HUES6 (cell line): ENCODE results near the gene ACAD9.
"Not testable (repeated sequence)": the region's sequence is repeated elsewhere in the genome, so short reads cannot be mapped to it uniquely, and the experiment has no call there.

ENCODE experiments used
- H3K27ac ChIP-seq: 2 replicates; pipeline ENCODE4 v1.7.0; 2013; ENCODE audit warnings: low read depth, mild to moderate bottlenecking, low read length, inconsistent platforms
- H3K27me3 ChIP-seq: 2 replicates; pipeline ENCODE4 v1.6.1; 2013; ENCODE audit warnings: low read length; ENCODE audit not compliant: control insufficient read depth, insufficient read depth
- H3K36me3 ChIP-seq: 2 replicates; pipeline ENCODE4 v1.6.1; 2013; ENCODE audit warnings: low read length; ENCODE audit not compliant: control insufficient read depth, insufficient read depth
- H3K4me1 ChIP-seq: 2 replicates; pipeline ENCODE4 v1.6.1; 2013; ENCODE audit warnings: low read length; ENCODE audit not compliant: control insufficient read depth, insufficient read depth
- H3K4me3 ChIP-seq: 2 replicates; pipeline ENCODE4 v1.5.1; 2013; ENCODE audit warnings: low read depth, low read length
- H3K9ac ChIP-seq: one replicate; pipeline ENCODE4 v1.6.1; 2013; ENCODE audit warnings: mild to moderate bottlenecking, low read length
- H3K9me3 ChIP-seq: 2 replicates; pipeline ENCODE4 v1.6.1; 2013; ENCODE audit warnings: low read depth, low read length; ENCODE audit not compliant: control insufficient read depth, insufficient read depth

The ACAD9 gene

DNA sequence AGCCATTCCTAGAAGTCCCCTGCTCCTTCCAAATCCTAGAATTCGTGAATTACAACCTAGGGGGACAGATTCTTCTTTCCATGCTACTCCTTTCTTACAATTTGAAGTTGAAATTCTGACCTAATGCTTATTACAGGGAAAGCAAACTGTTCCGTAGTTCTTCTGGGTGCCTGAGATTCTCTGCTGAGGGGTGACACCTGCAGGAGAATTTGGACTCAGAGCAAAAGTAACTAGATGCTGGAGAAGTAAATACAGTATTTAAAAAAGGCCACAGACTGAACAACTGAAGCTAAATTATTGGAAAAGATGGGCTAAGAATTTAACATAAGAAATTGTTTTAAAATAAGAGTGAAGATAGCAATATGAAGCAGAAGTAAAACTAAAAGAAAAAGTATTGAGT is 37.9 kb downstream of the ACAD9 start:
- no peak overlapping the region for H3K27ac ChIP-seq
- H3K4me3 ChIP-seq: no peak overlapping the region
- H3K4me1 ChIP-seq: no peaks in the 10 kb centered on the region
- peaks cover 41% of the 10 kb centered on the region for H3K9me3 ChIP-seq
- H3K36me3 ChIP-seq: peaks cover 78% of the 10 kb centered on the region
- no peaks in the 10 kb centered on the region for H3K27me3 ChIP-seq
- no peak overlapping the region for H3K9ac ChIP-seq

DNA sequence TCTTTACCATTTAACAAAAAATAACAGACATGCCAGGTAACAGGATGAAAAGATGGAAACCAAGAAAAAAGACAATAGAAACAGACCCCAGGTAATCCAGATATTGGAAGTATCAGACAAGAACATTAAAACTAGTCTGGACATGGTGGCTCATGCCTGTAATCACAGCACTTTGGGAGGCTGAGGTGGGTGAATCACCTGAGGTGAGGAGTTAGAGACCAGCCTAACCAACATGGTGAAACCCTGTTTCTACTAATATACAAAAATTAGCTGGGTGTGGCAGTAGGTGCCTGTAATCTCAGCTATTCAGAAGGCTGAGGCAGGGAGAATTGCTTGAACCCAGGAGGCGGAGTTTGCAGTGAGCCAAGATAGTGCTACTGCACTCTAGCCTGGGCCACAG is 40.6 kb downstream of the ACAD9 start:
- no peak overlapping the region for H3K27ac ChIP-seq
- peaks cover 51% of the 10 kb centered on the region for H3K36me3 ChIP-seq
- no peak overlapping the region for H3K4me3 ChIP-seq
- H3K9ac ChIP-seq: no peak overlapping the region
- peaks cover 68% of the 10 kb centered on the region for H3K9me3 ChIP-seq
- H3K27me3 ChIP-seq: no peaks in the 10 kb centered on the region
- H3K4me1 ChIP-seq: no peaks in the 10 kb centered on the region

- H3K4me1 ChIP-seq: no peaks in the 10 kb centered on the region
- no peak overlapping the region for H3K27ac ChIP-seq
- no peak overlapping the region for H3K4me3 ChIP-seq
- no peak overlapping the region for H3K9ac ChIP-seq
- H3K9me3 ChIP-seq: peaks cover 87% of the 10 kb centered on the region
- no peaks in the 10 kb centered on the region for H3K27me3 ChIP-seq
- peaks cover 21% of the 10 kb centered on the region for H3K36me3 ChIP-seq
Observed at GRCh38 chr3:128922804-128923459, 43.5 kb downstream of the ACAD9 start.

DNA sequence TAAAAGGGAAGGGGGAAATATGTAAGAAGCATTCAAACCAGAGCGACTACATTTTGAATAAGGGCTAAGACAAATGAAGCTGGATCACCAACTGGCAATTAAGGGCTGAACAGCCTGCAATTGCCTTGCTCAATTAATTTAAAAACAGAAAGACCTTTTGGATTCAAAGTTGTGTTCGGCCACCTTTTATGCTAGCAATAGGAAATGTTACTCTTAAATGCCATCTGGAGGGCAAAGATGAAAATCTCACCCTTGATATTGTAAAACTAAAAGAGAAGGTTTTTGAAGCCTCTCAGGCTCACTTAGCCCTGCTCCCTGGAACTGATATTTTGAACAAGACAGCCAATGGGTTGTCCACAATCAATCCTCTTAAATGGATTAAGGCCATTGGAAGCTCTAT is 44.2 kb downstream of the ACAD9 start:
- Histone ChIP-seq H3K36me3 (peaks cover 15% of the 10 kb centered on the region), H3K27ac (no peak overlapping the region), H3K27me3 (no peaks in the 10 kb centered on the region), H3K4me1 (no peaks in the 10 kb centered on the region), H3K4me3 (no peak overlapping the region), H3K9ac (no peak overlapping the region), H3K9me3 (peaks cover 85% of the 10 kb centered on the region)

DNA sequence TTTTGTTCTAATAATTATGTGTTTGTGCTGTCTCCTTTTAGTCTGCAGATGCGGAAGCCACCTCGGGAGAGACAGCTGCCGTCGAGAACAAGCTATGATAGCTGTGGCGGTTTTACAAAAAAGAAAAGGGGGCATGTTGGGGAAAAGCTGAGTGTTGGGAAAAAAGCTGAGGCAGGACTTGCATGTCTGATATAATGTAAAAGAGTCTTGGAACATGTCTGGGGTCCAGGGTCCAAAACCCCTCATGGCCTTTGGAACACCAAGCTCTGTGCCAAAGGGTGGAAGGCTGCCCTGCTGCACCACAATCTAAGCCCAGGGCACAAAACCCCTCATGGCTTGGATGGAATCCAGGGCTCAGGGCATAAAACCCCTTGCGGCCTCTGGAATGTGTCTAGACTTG is 44.6 kb downstream of the ACAD9 start:
- H3K9me3 ChIP-seq: peaks cover 88% of the 10 kb centered on the region
- H3K36me3 ChIP-seq: peaks cover 11% of the 10 kb centered on the region
- not testable (repeated sequence) for H3K27me3 ChIP-seq, H3K27ac ChIP-seq, H3K4me3 ChIP-seq, H3K4me1 ChIP-seq, H3K9ac ChIP-seq

DNA sequence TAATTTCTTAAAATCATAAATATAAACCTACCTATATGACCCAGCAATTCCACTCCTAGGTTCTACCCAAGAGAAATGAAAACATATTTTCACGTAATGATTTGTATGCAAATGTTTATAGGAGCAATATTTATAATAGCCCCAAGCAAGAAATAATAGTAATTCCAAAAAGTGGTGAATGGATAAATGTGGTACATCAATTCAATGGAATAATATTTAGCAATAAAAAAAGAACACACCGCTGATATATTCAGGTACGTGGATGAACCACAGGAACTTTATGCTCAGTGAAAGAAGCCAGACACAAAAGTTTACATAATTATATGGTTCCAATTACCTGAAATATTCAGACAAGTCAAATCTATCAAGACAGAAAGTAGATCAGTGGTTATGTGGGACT is 49.9 kb downstream of the ACAD9 start:
- Histone ChIP-seq H3K27me3 (peaks cover 4% of the 10 kb centered on the region; the same call in 1 of the 2 replicates), H3K27ac (no peak overlapping the region), H3K9ac (no peak overlapping the region), H3K4me1 (no peaks in the 10 kb centered on the region), H3K4me3 (no peak overlapping the region), H3K9me3 (peaks cover 42% of the 10 kb centered on the region), H3K36me3 (no peaks in the 10 kb centered on the region)

- Histone ChIP-seq H3K4me1 (no peaks in the 10 kb centered on the region), H3K27me3 (peaks cover 4% of the 10 kb centered on the region; the same call in 1 of the 2 replicates), H3K4me3 (no peak overlapping the region), H3K27ac (no peak overlapping the region), H3K36me3 (no peaks in the 10 kb centered on the region), H3K9me3 (peaks cover 27% of the 10 kb centered on the region), H3K9ac (no peak overlapping the region)
Observed at GRCh38 chr3:128931046-128931445, 51.6 kb downstream of the ACAD9 start.

- H3K9me3 ChIP-seq: peaks cover 15% of the 10 kb centered on the region; the same call in 1 of the 2 replicates
- H3K36me3 ChIP-seq: no peaks in the 10 kb centered on the region
- peaks cover 4% of the 10 kb centered on the region; the same call in 1 of the 2 replicates for H3K27me3 ChIP-seq
- H3K9ac ChIP-seq: no peak overlapping the region
- no peak overlapping the region for H3K27ac ChIP-seq
- H3K4me1 ChIP-seq: no peaks in the 10 kb centered on the region
- no peak overlapping the region for H3K4me3 ChIP-seq
Observed at GRCh38 chr3:128932516-128933212, 53.2 kb downstream of the ACAD9 start.

- Histone ChIP-seq H3K4me3 (no peak overlapping the region), H3K36me3 (no peaks in the 10 kb centered on the region), H3K9ac (no peak overlapping the region), H3K4me1 (no peaks in the 10 kb centered on the region), H3K27me3 (peaks cover 4% of the 10 kb centered on the region; the same call in 1 of the 2 replicates), H3K27ac (no peak overlapping the region), H3K9me3 (peaks cover 13% of the 10 kb centered on the region; the same call in 1 of the 2 replicates)
Observed at GRCh38 chr3:128933213-128933921, 53.9 kb downstream of the ACAD9 start.

GRCh38 chr3:128933922-128934253 is 54.5 kb downstream of the ACAD9 start:
- Histone ChIP-seq H3K4me1 (no peaks in the 10 kb centered on the region), H3K27ac (no peak overlapping the region), H3K36me3 (no peaks in the 10 kb centered on the region), H3K9ac (no peak overlapping the region), H3K9me3 (peaks cover 7% of the 10 kb centered on the region; the same call in 1 of the 2 replicates), H3K27me3 (peaks cover 4% of the 10 kb centered on the region; the same call in 1 of the 2 replicates), H3K4me3 (no peak overlapping the region)

- Histone ChIP-seq H3K4me1 (no peaks in the 10 kb centered on the region), H3K27me3 (peaks cover 4% of the 10 kb centered on the region; the same call in 1 of the 2 replicates), H3K4me3 (no peak overlapping the region), H3K9me3 (no peaks in the 10 kb centered on the region), H3K27ac (no peak overlapping the region), H3K9ac (no peak overlapping the region), H3K36me3 (no peaks in the 10 kb centered on the region)
Observed at GRCh38 chr3:128935922-128936321, 56.5 kb downstream of the ACAD9 start.
